Loucy (cell line): Measurements from ENCODE around the gene ZBTB21.

Experiments
- CTCF ChIP-seq: fragments of 200-600 bp; sonication (generic); conservative IDR thresholded peaks from 2 replicates; pipeline ENCODE4 v1.5.1; 2014; ENCODE audit warnings: mild to moderate bottlenecking, antibody characterized with exemption, low read length
- EZH2phosphoT487 ChIP-seq: fragments of 200-600 bp; IDR thresholded peaks from 2 replicates; pipeline ENCODE4 v1.6.1; 2018; ENCODE audit warnings: antibody characterized with exemption, mild to moderate bottlenecking, moderate library complexity, borderline replicate concordance

GRCh38 chr21:41979335-41979734, 30.8 kb downstream of the ZBTB21 start:
- no peak for TF ChIP-seq CTCF
- no peak for TF ChIP-seq EZH2phosphoT487
